ENCODE results near the gene GJA10.
"Not testable (repeated sequence)": the region's sequence is repeated elsewhere in the genome, so short reads cannot be mapped to it uniquely, and the experiment has no call there.

Gene GJA10

GRCh38 chr6:89894169-89894568, at the start of gene GJA10:
Gene GJA10, plus strand, starts transcription at chr6:89894469. Its CDS starts 0 bp downstream, at chr6:89894469.
- no peak for FAIRE-seq

DNA sequence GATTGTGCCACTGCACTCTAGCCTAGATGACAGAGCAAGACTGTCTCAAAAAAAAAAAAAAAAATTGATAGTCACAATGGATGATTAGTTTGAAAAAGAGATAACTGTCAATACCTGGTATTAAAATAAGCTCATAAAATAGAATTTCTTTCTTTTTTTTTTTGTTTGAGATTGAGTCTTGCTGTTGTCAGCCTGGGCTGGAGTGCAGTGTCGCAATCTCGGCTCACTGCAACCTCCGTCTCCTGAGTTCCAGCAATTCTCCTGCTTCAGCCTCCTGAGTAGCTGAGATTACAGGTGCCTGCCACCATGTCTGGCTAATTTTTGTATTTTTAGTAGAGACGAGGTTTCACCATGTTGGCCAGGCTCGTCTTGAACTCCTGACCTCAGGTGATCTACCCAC, 46.8 kb upstream of the GJA10 start:
- not testable (repeated sequence) for FAIRE-seq

DNA sequence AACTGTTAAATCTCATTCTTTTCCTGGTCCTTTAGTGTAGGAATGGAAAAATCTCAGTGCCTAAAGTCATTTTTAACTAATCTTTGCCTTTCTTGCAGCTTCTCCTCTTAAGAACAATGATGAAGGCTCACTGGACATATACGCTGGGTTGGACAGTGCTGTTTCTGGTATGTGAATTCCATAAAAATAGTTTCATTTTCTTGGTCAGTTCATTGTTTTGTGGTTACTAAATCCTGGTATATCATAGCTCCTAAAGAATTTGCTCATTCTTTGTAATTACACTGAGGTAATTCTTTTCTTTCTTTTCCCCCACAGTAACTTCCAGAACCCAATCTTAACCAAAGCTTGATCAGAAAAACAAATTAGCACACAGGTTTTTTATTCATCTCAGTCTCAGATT, 41.2 kb upstream of the GJA10 start:
- no peak for FAIRE-seq

DNA sequence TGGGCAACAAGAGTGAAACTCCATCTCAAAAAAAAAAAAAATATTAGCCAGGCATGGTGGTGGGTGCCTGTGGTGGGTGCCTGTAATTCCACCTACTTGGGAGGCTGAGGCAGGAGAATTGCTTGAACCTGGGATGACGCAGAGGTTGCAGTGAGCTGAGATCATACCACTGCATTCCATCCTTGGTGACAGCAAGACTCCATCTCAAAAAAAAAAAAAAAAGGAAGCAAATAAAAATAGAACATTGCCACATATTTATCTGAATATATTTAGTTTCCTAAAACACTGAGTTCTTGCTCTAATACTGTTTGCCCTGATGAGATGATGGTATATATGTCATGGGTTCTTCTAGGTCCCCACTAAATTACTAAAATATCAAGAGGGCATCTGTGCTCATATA, 36.2 kb upstream of the GJA10 start:
- FAIRE-seq = no peak

GRCh38 chr6:89859744-89860143, 34.5 kb upstream of the GJA10 start:
- no peak for FAIRE-seq

DNA sequence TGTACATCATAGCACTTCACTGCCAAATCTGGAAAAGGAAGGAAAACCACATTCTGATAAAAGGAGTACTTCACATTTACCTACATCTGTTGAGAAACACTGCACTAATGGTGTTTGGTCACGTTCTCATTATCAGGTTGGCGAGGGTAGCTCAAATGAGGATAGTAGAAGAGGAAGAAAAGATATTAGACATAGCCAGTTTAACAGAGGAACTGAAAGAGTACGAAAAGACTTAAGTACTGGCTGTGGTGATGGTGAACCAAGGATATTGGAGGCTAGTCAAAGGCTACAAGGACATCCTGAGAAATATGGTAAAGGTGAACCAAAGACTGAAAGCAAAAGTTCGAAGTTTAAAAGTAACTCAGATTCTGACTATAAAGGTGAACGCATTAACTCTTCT, 32.0 kb upstream of the GJA10 start:
- no peak for FAIRE-seq

- no peak for FAIRE-seq
Measured at GRCh38 chr6:89862698-89863097, 31.6 kb upstream of the GJA10 start.

DNA sequence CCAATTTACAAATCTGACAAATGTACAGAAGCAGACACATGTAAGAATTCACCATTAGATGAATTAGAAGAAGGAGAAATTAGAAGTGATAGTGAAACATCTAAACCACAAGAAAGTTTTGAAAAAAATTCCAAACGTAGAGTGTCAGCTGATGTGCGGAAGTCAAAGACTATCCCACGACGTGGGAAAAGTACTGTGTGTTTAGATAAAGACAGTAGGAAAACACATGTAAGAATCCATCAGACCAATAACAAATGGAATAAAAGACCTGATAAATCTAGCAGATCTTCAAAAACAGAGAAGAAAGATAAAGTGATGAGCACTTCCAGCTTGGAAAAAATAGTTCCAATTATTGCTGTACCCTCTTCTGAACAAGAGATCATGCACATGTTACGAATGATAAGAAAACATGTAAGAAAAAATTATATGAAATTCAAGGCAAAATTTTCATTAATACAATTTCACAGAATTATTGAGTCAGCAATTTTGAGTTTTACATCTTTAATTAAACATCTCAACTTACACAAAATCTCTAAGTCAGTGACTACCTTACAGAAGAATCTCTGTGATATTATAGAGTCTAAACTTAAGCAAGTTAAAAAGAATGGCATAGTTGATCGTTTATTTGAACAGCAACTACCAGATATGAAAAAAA, 28.1 kb upstream of the GJA10 start:
- FAIRE-seq = no peak

GRCh38 chr6:89873721-89874120, 20.5 kb upstream of the GJA10 start:
- FAIRE-seq = no peak

DNA sequence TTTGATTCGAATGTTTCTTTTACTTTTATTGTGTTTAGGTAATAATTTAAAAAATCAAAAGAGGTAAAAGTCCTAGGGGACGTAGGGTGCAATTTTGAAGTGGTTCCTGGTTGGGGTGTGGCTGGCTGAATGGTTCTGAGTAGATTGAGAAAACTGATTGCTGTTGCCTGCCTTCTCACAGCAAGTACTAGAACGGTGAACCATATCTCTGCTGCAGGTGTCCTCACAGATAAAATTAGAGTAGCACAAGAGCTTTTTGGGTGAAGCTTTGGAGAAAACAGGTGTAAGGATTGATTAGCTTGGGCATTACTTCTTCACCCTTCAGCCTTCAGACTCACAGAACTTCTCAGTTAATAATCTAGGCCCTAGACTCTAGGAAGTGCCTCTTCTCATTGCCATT, 19.8 kb upstream of the GJA10 start:
- no peak for FAIRE-seq

- FAIRE-seq = no peak
Measured at GRCh38 chr6:89886378-89887120, 7.7 kb upstream of the GJA10 start.

- FAIRE-seq = no peak
Measured at GRCh38 chr6:89887452-89888137, 6.7 kb upstream of the GJA10 start.

DNA sequence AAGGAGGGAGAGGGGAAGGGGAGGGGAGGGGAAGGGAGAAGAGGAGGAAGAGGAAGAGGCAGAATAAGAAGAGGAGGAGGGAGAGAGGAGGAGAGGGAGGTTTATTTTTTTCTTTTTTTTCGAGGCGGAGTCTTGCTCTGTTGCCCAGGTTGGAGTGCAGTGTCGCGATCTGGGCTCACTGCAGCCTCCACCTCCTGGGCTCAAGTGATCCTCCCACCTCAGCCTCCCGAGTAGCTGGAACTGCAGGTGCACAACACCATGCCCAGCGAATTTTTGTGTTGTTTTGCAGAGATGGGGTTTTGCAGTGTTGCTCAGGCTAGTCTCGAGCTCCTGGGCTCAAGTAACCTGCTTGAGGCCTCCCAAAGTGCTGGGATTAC, 6.1 kb upstream of the GJA10 start:
- no peak for FAIRE-seq

DNA sequence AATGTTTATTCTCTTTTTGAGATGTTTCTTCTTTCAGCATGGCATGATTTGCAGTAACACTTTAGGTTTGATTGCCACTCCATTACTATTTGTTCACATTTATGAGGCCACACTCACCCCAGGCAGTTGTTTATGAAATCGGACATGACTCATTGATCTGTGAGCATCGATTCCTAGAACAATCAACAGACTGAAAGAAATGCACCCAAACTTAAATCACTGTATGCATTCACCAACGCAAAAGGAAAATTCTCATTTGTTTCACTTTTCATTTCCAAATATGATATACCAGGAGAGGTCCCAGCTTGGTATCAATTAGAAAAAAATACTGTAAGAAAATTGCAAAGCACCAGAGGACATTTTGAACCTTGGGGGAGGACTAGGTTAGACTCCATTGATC, 5.4 kb upstream of the GJA10 start:
- no peak for FAIRE-seq

DNA sequence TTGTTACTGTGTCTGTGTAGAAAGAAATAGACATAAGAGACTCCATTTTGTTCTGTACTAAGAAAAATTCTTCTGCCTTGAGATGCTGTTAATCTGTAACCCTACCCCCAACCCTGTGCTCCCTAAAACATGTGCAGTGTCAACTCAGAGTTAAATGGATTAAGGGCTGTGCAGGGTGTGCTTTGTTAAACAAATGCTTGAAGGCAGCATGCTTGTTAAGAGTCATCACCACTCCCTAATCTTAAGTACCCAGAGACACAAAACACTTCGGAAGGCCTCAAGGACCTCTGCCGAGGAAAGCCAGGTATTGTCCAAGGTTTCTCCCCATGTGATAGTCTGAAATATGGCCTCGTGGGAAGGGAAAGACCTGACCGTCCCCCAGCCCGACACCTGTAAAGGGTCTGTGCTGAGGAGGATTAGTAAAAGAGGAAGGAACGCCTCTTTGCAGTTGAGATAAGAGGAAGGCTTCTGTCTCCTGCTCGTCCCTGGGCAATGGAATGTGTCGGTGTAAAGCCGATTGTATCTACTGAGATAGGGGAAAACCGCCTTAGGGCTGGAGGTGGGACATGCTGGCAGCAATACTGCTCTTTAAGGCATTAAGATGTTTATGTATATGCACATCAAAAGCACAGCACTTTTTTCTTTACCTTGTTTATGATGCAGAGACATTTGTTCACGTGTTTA, 3.3 kb upstream of the GJA10 start:
- FAIRE-seq = not testable (repeated sequence)

DNA sequence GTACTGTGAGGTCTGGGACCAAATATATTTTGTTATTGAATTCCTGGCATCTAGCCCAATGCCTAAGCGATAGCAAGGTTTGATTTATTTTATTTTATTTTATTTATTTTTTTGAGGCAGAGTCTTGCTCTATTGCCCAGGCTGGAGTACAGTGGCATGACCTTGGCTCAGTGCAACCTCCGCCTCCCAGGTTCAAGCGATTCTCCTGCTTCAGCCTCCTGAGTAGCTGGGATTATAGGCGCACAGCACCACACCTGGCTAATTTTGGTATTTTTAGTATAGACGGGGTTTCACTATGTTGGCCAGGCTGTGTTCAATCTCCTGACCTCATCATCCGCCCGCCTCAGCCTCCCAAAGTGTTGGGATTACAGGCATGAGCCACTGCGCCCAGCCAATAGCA, 1.7 kb upstream of the GJA10 start:
- not testable (repeated sequence) for FAIRE-seq

GRCh38 chr6:89895276-89895874, 1.1 kb downstream of the GJA10 start:
- FAIRE-seq = no peak

GRCh38 chr6:89910001-89910901, 16.0 kb downstream of the GJA10 start:
- FAIRE-seq = peak; percentile 23

- FAIRE-seq = no peak
Measured at GRCh38 chr6:89910902-89911240, 16.6 kb downstream of the GJA10 start.

GRCh38 chr6:89916136-89916920, 22.1 kb downstream of the GJA10 start:
- FAIRE-seq = no peak

- FAIRE-seq = no peak
Measured at GRCh38 chr6:89917216-89917615, 22.9 kb downstream of the GJA10 start.

Data from endometrium (tissue), 2 donors.